Heart left ventricle (tissue), 16 donors: Measurements from ENCODE around the gene GRIK1. TPM values are rescaled to one million over a fixed set of nuclear protein-coding genes. Genes with fewer than 3 reads are reported as not detected.

ENCODE experiments used
- ATAC-seq, 4 donors: fragments of 200-7000 bp; cut with Tn5 transposase; one replicate each; pipeline ENCODE4 v1.9.1; 2020 to 2022; ENCODE audit warnings: moderate library complexity in 4 of 4, mild to moderate bottlenecking in 3 of 4, moderate number of reproducible peaks in 1 of 4
- DNase-seq, 5 donors: peaks; one replicate each; pipeline ENCODE4 v3.0.0-alpha.2; 2020
- H3K27ac ChIP-seq, 12 donors: fragments of 200-600 bp; sonication (generic) in 4 of 12; one replicate each; pipeline versions ENCODE4 v1.5.0 to v1.8.0; 2016 to 2022; ENCODE audit warnings: mild to moderate bottlenecking in 2 of 12
- H3K27me3 ChIP-seq, 9 donors: fragments of 200-600 bp; sonication (generic) in 2 of 9; one replicate each; pipeline versions ENCODE4 v1.5.1 to v1.8.0; 2016 to 2022; ENCODE audit warnings: mild to moderate bottlenecking in 3 of 9
- H3K36me3 ChIP-seq, 9 donors: fragments of 200-600 bp; sonication (generic) in 2 of 9; one replicate each; pipeline versions ENCODE4 v1.5.0 to v1.8.0; 2018 to 2022; ENCODE audit warnings: mild to moderate bottlenecking in 2 of 9
- H3K4me1 ChIP-seq, 12 donors: fragments of 200-600 bp; sonication (generic) in 4 of 12; one replicate each; pipeline versions ENCODE4 v1.5.0 to v1.8.0; 2016 to 2022; ENCODE audit warnings: mild to moderate bottlenecking in 3 of 12
- H3K4me3 ChIP-seq, 12 donors: fragments of 200-600 bp; sonication (generic) in 4 of 12; one replicate each; pipeline versions ENCODE4 v1.5.0 to v1.8.0; 2017 to 2022; ENCODE audit warnings: mild to moderate bottlenecking in 9 of 12, moderate library complexity in 4 of 12
- H3K9me3 ChIP-seq, 12 donors: fragments of 200-600 bp; sonication (generic) in 4 of 12; one replicate each; pipeline versions ENCODE4 v1.5.0 to v1.8.0; 2016 to 2022; ENCODE audit warnings: mild to moderate bottlenecking in 1 of 12
- CTCF ChIP-seq, 12 donors: fragments of 200-600 bp; sonication (generic) in 4 of 12; IDR thresholded peaks; one replicate each; pipeline versions ENCODE4 v1.5.0 to v1.8.0; 2018 to 2022; ENCODE audit warnings: antibody characterized with exemption in 12 of 12, mild to moderate bottlenecking in 5 of 12
- POLR2A ChIP-seq, 2 donors: fragments of 450-650 bp; IDR thresholded peaks; one replicate each; pipeline ENCODE4 v1.6.1; 2017; ENCODE audit warnings: antibody characterized with exemption in 2 of 2, mild to moderate bottlenecking in 2 of 2, moderate library complexity in 2 of 2
- WGBS, 4 donors: extraction: QIAGEN DNeasy Blood & Tissue Kit in 2 of 4; methylation state at CpG; one replicate each; pipeline versions ENCODE4 v1.1.5 to v1.1.7; 2013 to 2018; 5-methylcytosine and 5-hydroxymethylcytosine counted together
- intact Hi-C, 10 donors: fragments of 100-400 bp; cut with DNase I; formaldehyde crosslinking; loops; one replicate each; pipeline versions ENCODE4 v1.11.1 to v1.14.2; 2022
- polyA plus RNA-seq, 2 donors: library from polyadenylated mRNA; stranded (reverse); fragments of 200-250 nt; gene quantifications; one replicate each; pipeline ENCODE4 v1.2.3, GENCODE V29; 2013
- total RNA-seq, 9 donors: library from RNA; depleted of rRNA in 2 of 9; stranded (reverse); fragments of >200 nt in 2 of 9; fragmentation: NEBNext Ultra II Directional in 3 of 9; extraction: Animal tissue kit (Norgen Biotek cat#: 25700) in 3 of 9; gene quantifications; one replicate each; pipeline versions ENCODE4 v1.1.0 to v1.2.4, GENCODE V29; 2016 to 2023
- donor health status: ischemic (EF 13 %, LVEDD 7.1; RV severe dilation, severe dysfunction).
- donor health status: healthy with polysubstance abuse.
- donor health status: DM: no; HTN: yes; CAD: no.
- donor health status: DM: no; HTN: no; CAD: no.
- donor health status: ischemic (EF 25% LVEDD 6.9; RV normal size, moderate dysfunction).
- donor health status: ischemic (EF 25% LVEDD 5.7; RV mildly dilated, moderate dysfunction).
- donor health status: healthy.
- donor health status: DM: yes; HTN: yes; CAD: no.
- donor health status: ischemic (EF 35%, LVEDD 5.7; RV mildly dilated, moderate dysfunction).
- donor health status: nonischemic (EF 11% LVEDD 7.7; RV severe dilation, severe dysfunction).
- donor health status: DM: yes; HTN: yes; CAD: no.
- donor health status: PGD.
- donor health status: ischemic (EF 29% LVEDD 5.4; RV normal size, mild dysfunction).
- donor health status: nonischemic (EF 23%, LVEDD 6.1; RV moderate dilation, normal function).

Gene GRIK1
- total and polyA plus RNA-seq, 11 donors = 0.12 TPM; not detected in 10

- no peak overlapping the region for H3K27ac ChIP-seq
- DNase-seq (no peak), ATAC-seq (no peak)
- no peaks in the 10 kb centered on the region for H3K9me3 ChIP-seq
- H3K36me3 ChIP-seq = no peaks in the 10 kb centered on the region
- H3K4me3 ChIP-seq = no peak overlapping the region
- no peaks in the 10 kb centered on the region for H3K4me1 ChIP-seq
- H3K27me3 ChIP-seq = no peaks in the 10 kb centered on the region
- TF ChIP-seq CTCF (IDR thresholded peaks at IDR 0.05) = no peak
- no peak for TF ChIP-seq POLR2A (IDR thresholded peaks at IDR 0.05)
- intact Hi-C loops = no loop called here
Measured at GRCh38 chr21:29621525-29621924, 318.3 kb downstream of the GRIK1 start.

- H3K27ac ChIP-seq = no peak overlapping the region
- no peaks in the 10 kb centered on the region for H3K27me3 ChIP-seq
- H3K4me1 ChIP-seq = no peaks in the 10 kb centered on the region
- no peak overlapping the region for H3K4me3 ChIP-seq
- TF ChIP-seq CTCF (IDR thresholded peaks at IDR 0.05) (no peak), POLR2A (IDR thresholded peaks at IDR 0.05) (no peak)
- no peaks in the 10 kb centered on the region for H3K36me3 ChIP-seq
- no peaks in the 10 kb centered on the region for H3K9me3 ChIP-seq
- intact Hi-C loops = no loop called here
- ATAC-seq (no peak), DNase-seq (no peak)
- WGBS, 4 donors = 45 to 67% (median 63%) methylated on average over 6 of the region's 6 CpGs
Measured at GRCh38 chr21:29616209-29616751, 323.5 kb downstream of the GRIK1 start.

GRCh38 chr21:29613877-29614276, 325.9 kb downstream of the GRIK1 start:
- no peak for ATAC-seq
- Histone ChIP-seq H3K27me3 (no peaks in the 10 kb centered on the region), H3K27ac (no peak overlapping the region), H3K4me1 (no peaks in the 10 kb centered on the region), H3K4me3 (no peak overlapping the region), H3K9me3 (no peaks in the 10 kb centered on the region), H3K36me3 (no peaks in the 10 kb centered on the region)
- DNase-seq = no peak
- TF ChIP-seq CTCF (IDR thresholded peaks at IDR 0.05) (no peak), POLR2A (IDR thresholded peaks at IDR 0.05) (no peak)
- WGBS, 4 donors = 81 to 95% (median 88%) methylated on average over 3 of the region's 3 CpGs
- intact Hi-C loops = no loop called here

DNA sequence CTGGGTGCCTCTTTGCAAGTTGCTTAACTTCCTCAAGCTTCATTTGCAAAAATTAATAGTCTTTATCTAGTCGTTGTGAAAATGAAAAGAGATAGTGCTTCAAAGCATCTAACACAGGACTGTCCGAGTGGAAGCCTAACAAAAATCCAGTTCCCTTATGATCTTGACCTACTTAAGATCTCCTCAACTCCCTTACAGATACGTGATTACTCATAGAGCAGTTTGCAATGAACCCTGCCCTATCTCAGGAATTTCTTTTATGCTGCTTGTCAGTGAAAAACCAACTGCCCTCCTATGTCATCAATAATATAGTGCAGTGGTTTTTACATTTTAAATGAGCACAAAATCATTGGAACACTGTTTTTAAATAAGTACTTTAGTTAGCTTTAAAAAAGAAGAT, 326.8 kb downstream of the GRIK1 start:
- Histone ChIP-seq H3K4me1 (no peaks in the 10 kb centered on the region), H3K27me3 (no peaks in the 10 kb centered on the region), H3K4me3 (no peak overlapping the region), H3K36me3 (no peaks in the 10 kb centered on the region), H3K9me3 (no peaks in the 10 kb centered on the region), H3K27ac (no peak overlapping the region)
- 51 to 53% (median 52%) methylated on average over 3 of the region's 3 CpGs for WGBS, 4 donors
- TF ChIP-seq POLR2A (IDR thresholded peaks at IDR 0.05) = no peak
- TF ChIP-seq CTCF (IDR thresholded peaks at IDR 0.05) = no peak
- DNase-seq = no peak
- intact Hi-C loops = no loop called here
- ATAC-seq = no peak
